Kidney (tissue), 14 donors: ENCODE results near the gene KDR. TPM values are rescaled to one million over a fixed set of nuclear protein-coding genes. Genes with fewer than 3 reads are reported as not detected.

ENCODE experiments used
- DNase-seq, 5 donors: peaks; one replicate each; pipeline ENCODE4 v3.0.0-alpha.2; 2013 to 2020
- FAIRE-seq: peaks from 2 replicates; lab custom pipeline; 2012; peaks lifted over from hg19 to GRCh38; lab: Jason Lieb, UNC
- H3K27ac ChIP-seq, 2 donors: one replicate each; pipeline ENCODE4 v1.7.0; 2013; ENCODE audit warnings: low read depth in 2 of 2, low read length in 2 of 2, inconsistent platforms in 1 of 2
- H3K27me3 ChIP-seq: one replicate; pipeline ENCODE4 v1.7.1; 2013; ENCODE audit warnings: low read length, inconsistent platforms; ENCODE audit not compliant: control insufficient read depth, insufficient read depth
- H3K36me3 ChIP-seq, 3 donors: one replicate each; pipeline versions ENCODE4 v1.7.0 to v1.7.1; 2013; ENCODE audit warnings: low read length in 3 of 3, control low read depth in 1 of 3, inconsistent platforms in 1 of 3; ENCODE audit not compliant: insufficient read depth in 3 of 3, control insufficient read depth in 2 of 3
- H3K4me1 ChIP-seq, 3 donors: one replicate each; pipeline versions ENCODE4 v1.7.0 to v1.7.1; 2013; ENCODE audit warnings: low read length in 3 of 3, inconsistent platforms in 1 of 3, low read depth in 1 of 3; ENCODE audit not compliant: control insufficient read depth in 2 of 3, insufficient read depth in 2 of 3
- H3K4me3 ChIP-seq, 3 donors: one replicate each; pipeline versions ENCODE4 v1.7.0 to v1.8.1; 2013; ENCODE audit warnings: low read length in 3 of 3, control low read depth in 1 of 3, inconsistent platforms in 1 of 3
- H3K9ac ChIP-seq, 3 donors: one replicate each; pipeline versions ENCODE4 v1.7.0 to v1.7.1; 2013; ENCODE audit warnings: low read length in 3 of 3, control low read depth in 1 of 3, inconsistent platforms in 1 of 3
- H3K9me3 ChIP-seq, 3 donors: one replicate each; pipeline versions ENCODE4 v1.7.0 to v1.7.1; 2013; ENCODE audit warnings: low read length in 3 of 3, control low read depth in 1 of 3, inconsistent platforms in 1 of 3; ENCODE audit not compliant: control insufficient read depth in 2 of 3, insufficient read depth in 1 of 3
- CTCF ChIP-seq: IDR thresholded peaks from 3 replicates; pipeline ENCODE4 v1.5.1; 2012; ENCODE audit warnings: mild to moderate bottlenecking, moderate library complexity, borderline replicate concordance; ENCODE audit not compliant: insufficient read depth; ENCODE audit errors: extremely low read depth
- intact Hi-C: fragments of 100-400 bp; cut with DNase I; formaldehyde crosslinking; loops from one replicate; pipeline ENCODE4 v1.11.1; 2022
- polyA plus RNA-seq: library from polyadenylated mRNA; stranded (reverse); fragments of 350-450 nt; fragmentation: Illumina TruSeq; extraction: RNeasy Lipid Tissue Mini Kit (QIAGEN cat#74804); gene quantifications from one replicate; pipeline ENCODE4 v1.2.3, GENCODE V29; 2014; ENCODE audit warnings: low read depth, low replicate concordance; ENCODE audit not compliant: insufficient read depth
- total RNA-seq: library from RNA; stranded (reverse); fragmentation: NEBNext Ultra II Directional; extraction: Animal tissue kit (Norgen Biotek cat#: 25700); gene quantifications from one replicate; pipeline ENCODE4 v1.2.1, GENCODE V29; 2021
- donor health status: control.
- donor health status: control.
- donor health status: control.
- donor health status: control.
- donor health status: control.
- donor health status: DM: yes; HTN: yes; CAD: no.
- donor health status: Normal renal cell carcinoma (clear cell type).

KDR gene
- total and polyA plus RNA-seq, 2 donors from 2014 or later: 20.4 to 28.8 TPM

GRCh38 chr4:55036405-55036804 is 89.0 kb downstream of the KDR start:
- Histone ChIP-seq H3K27me3 (no peaks in the 10 kb centered on the region), H3K9ac (no peak overlapping the region), H3K4me1 (peaks cover 0 to 4% (median 0%) of the 10 kb centered on the region in 3 donors), H3K36me3 (no peaks in the 10 kb centered on the region), H3K9me3 (no peaks in the 10 kb centered on the region), H3K27ac (no peak overlapping the region), H3K4me3 (no peak overlapping the region)
- intact Hi-C loops: no loop called here
- no peak for TF ChIP-seq CTCF
- DNase-seq (no peak), FAIRE-seq (no peak)

- Histone ChIP-seq H3K9ac (no peak overlapping the region), H3K27me3 (no peaks in the 10 kb centered on the region), H3K4me1 (peaks cover 0 to 4% (median 0%) of the 10 kb centered on the region in 3 donors), H3K9me3 (no peaks in the 10 kb centered on the region), H3K36me3 (no peaks in the 10 kb centered on the region), H3K4me3 (no peak overlapping the region), H3K27ac (no peak overlapping the region)
- DNase-seq (no peak), FAIRE-seq (no peak)
- intact Hi-C loops: no loop called here
- TF ChIP-seq CTCF: no peak
Measured at GRCh38 chr4:55035892-55036291, 89.5 kb downstream of the KDR start.

- peaks cover 0 to 4% (median 0%) of the 10 kb centered on the region in 3 donors for H3K4me1 ChIP-seq
- no peak for TF ChIP-seq CTCF
- H3K9me3 ChIP-seq: no peaks in the 10 kb centered on the region
- H3K27me3 ChIP-seq: no peaks in the 10 kb centered on the region
- no peak for FAIRE-seq
- H3K27ac ChIP-seq: no peak overlapping the region
- DNase-seq: no peak
- H3K36me3 ChIP-seq: no peaks in the 10 kb centered on the region
- H3K9ac ChIP-seq: no peak overlapping the region
- no peak overlapping the region for H3K4me3 ChIP-seq
- intact Hi-C loops: no loop called here
Measured at GRCh38 chr4:55033296-55033695, 92.1 kb downstream of the KDR start.

- intact Hi-C loops: no loop called here
- Histone ChIP-seq H3K4me3 (no peak overlapping the region), H3K36me3 (no peaks in the 10 kb centered on the region), H3K9ac (no peak overlapping the region), H3K27me3 (no peaks in the 10 kb centered on the region), H3K27ac (no peak overlapping the region), H3K4me1 (peaks cover 0 to 2% (median 0%) of the 10 kb centered on the region in 3 donors), H3K9me3 (no peaks in the 10 kb centered on the region)
- FAIRE-seq (no peak), DNase-seq (no peak)
- no peak for TF ChIP-seq CTCF
Measured at GRCh38 chr4:55032788-55033187, 92.6 kb downstream of the KDR start.
